ENCODE results near the gene ALG9.

GRCh38 chr11:111779118-111779517 lies 92.3 kb downstream of the ALG9 start:
- TF ChIP-seq CTCF (IDR thresholded peaks at IDR 0.05) (no peak), EZH2 (IDR thresholded peaks at IDR 0.05) (no peak), EZH2phosphoT487 (IDR thresholded peaks at IDR 0.05) (no peak)

Data from neural progenitor cell (in vitro differentiated cells).